ENCODE measurements around the gene ZNF574. TPM values are rescaled to one million over a fixed set of nuclear protein-coding genes. Genes with fewer than 3 reads are reported as not detected.

ZNF574 gene
- total RNA-seq, 4 donors from 2014 or later: 13.2 to 24.3 (median 16.2) TPM

- WGBS, 2 donors: 46 to 81% methylated on average over 2 to 4 of the region's 9 CpGs
- H3K27ac ChIP-seq: no peak overlapping the region
- H3K27me3 ChIP-seq: peaks cover 0 to 54% (median 2%) of the 10 kb centered on the region in 4 donors
- TF ChIP-seq POLR2A (IDR thresholded peaks at IDR 0.05): no peak
- TF ChIP-seq, protein P1, sequence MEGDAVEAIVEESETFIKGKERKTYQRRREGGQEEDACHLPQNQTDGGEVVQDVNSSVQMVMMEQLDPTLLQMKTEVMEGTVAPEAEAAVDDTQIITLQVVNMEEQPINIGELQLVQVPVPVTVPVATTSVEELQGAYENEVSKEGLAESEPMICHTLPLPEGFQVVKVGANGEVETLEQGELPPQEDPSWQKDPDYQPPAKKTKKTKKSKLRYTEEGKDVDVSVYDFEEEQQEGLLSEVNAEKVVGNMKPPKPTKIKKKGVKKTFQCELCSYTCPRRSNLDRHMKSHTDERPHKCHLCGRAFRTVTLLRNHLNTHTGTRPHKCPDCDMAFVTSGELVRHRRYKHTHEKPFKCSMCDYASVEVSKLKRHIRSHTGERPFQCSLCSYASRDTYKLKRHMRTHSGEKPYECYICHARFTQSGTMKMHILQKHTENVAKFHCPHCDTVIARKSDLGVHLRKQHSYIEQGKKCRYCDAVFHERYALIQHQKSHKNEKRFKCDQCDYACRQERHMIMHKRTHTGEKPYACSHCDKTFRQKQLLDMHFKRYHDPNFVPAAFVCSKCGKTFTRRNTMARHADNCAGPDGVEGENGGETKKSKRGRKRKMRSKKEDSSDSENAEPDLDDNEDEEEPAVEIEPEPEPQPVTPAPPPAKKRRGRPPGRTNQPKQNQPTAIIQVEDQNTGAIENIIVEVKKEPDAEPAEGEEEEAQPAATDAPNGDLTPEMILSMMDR (IDR thresholded peaks at IDR 0.05): no peak
- no peaks in the 10 kb centered on the region for H3K9me3 ChIP-seq
- DNase-seq: no peak
- H3K4me3 ChIP-seq: no peak overlapping the region
- peaks cover 0 to 21% (median 0%) of the 10 kb centered on the region in 3 donors for H3K4me1 ChIP-seq
- intact Hi-C loops (cut with DNase I): no loop called here
- peaks cover 0 to 5% (median 0%) of the 10 kb centered on the region in 3 donors for H3K36me3 ChIP-seq
Measured at GRCh38 chr19:42066075-42066754, 9.8 kb upstream of the ZNF574 start.

DNA sequence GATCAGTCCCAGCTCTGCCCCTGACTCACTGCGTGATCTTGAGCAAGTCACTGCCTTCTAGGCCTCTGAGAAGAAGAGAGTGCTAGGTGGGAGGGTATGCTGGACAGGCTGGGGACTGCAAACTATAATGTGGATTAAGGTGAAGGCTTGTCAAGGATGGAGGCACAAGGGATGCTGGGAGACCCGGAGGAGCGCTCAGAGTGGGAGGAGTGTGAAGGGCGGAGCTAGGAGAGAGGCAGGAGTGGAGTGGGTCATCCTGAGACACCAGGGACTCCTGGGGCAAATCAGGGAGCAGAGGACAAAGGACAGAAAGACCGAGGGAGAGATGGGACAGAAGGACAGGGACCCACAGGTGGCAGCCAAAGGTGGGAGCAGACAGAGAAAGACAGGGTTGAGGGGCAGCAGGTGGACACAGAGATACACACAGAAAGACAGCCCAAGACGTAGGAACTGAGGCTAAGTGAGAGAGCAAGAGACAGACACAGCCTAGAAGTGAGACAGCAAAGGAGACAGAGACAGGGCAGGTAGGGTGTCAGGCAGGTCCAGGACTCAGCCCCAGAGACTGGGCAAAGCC is 8.6 kb upstream of the ZNF574 start:
- Histone ChIP-seq H3K27ac (no peak overlapping the region), H3K27me3 (peaks cover 0 to 54% (median 2%) of the 10 kb centered on the region in 4 donors), H3K4me1 (peaks cover 0 to 21% (median 0%) of the 10 kb centered on the region in 3 donors), H3K36me3 (no peaks in the 10 kb centered on the region), H3K9me3 (no peaks in the 10 kb centered on the region), H3K4me3 (no peak overlapping the region)
- no peak for DNase-seq
- no peak for TF ChIP-seq POLR2A (IDR thresholded peaks at IDR 0.05)
- TF ChIP-seq, protein P1 (IDR thresholded peaks at IDR 0.05): no peak
- 64 to 65% methylated on average over 5 to 6 of the region's 6 CpGs for WGBS, 2 donors
- intact Hi-C loops (cut with DNase I): no loop called here

- no peak for TF ChIP-seq POLR2A (IDR thresholded peaks at IDR 0.05)
- TF ChIP-seq, protein P1 (IDR thresholded peaks at IDR 0.05): no peak
- Histone ChIP-seq H3K36me3 (no peaks in the 10 kb centered on the region), H3K9me3 (no peaks in the 10 kb centered on the region), H3K27me3 (peaks cover 0 to 54% (median 2%) of the 10 kb centered on the region in 4 donors), H3K27ac (no peak overlapping the region), H3K4me3 (peak overlapping the region in 1 of 4 donors; percentile 41), H3K4me1 (peaks cover 0 to 25% (median 0%) of the 10 kb centered on the region in 3 donors)
- 44 to 56% methylated on average over 8 of the region's 8 CpGs for WGBS, 2 donors
- intact Hi-C loops (cut with DNase I): no loop called here
- no peak for DNase-seq
Measured at GRCh38 chr19:42068361-42068755, 7.6 kb upstream of the ZNF574 start.

- intact Hi-C loops (cut with DNase I): no loop called here
- Histone ChIP-seq H3K4me3 (peak overlapping the region in 3 of 4 donors; percentile 33 to 56 (median 41)), H3K4me1 (peaks cover 0 to 25% (median 0%) of the 10 kb centered on the region in 3 donors), H3K27me3 (peaks cover 0 to 54% (median 2%) of the 10 kb centered on the region in 4 donors), H3K27ac (peak overlapping the region in 3 of 4 donors; percentile 17 to 35 (median 29)), H3K36me3 (no peaks in the 10 kb centered on the region), H3K9me3 (no peaks in the 10 kb centered on the region)
- TF ChIP-seq, protein P1 (IDR thresholded peaks at IDR 0.05): no peak
- no peak for TF ChIP-seq POLR2A (IDR thresholded peaks at IDR 0.05)
- no peak for DNase-seq
- WGBS, 2 donors: 32 to 39% methylated on average over 15 to 21 of the region's 29 CpGs
Measured at GRCh38 chr19:42068756-42069571, 7.0 kb upstream of the ZNF574 start.

Data from esophagus squamous epithelium (tissue), 5 donors.